ENCODE results near the gene SCRT2.

DNA sequence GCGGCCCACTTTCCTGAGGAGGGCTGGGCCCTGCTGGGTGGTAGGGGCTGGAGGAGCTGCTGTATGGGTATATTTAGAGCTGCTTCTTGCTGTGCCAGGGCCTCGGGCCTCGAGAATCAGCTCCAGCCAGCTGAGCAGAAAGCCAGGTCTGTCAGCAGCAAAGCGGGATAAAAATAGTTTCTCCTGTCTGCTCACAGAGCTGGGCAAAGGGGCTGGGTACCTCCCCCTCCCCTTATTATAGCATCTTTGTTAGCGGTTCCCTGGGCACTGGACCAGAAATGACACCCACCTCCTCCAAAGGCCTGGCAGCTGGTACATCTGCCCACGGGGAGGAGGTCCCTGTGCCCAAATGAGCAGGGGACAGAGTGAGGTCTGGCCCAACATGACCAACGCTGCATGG, 6.0 kb downstream of the SCRT2 start:
- TF ChIP-seq, protein P1, sequence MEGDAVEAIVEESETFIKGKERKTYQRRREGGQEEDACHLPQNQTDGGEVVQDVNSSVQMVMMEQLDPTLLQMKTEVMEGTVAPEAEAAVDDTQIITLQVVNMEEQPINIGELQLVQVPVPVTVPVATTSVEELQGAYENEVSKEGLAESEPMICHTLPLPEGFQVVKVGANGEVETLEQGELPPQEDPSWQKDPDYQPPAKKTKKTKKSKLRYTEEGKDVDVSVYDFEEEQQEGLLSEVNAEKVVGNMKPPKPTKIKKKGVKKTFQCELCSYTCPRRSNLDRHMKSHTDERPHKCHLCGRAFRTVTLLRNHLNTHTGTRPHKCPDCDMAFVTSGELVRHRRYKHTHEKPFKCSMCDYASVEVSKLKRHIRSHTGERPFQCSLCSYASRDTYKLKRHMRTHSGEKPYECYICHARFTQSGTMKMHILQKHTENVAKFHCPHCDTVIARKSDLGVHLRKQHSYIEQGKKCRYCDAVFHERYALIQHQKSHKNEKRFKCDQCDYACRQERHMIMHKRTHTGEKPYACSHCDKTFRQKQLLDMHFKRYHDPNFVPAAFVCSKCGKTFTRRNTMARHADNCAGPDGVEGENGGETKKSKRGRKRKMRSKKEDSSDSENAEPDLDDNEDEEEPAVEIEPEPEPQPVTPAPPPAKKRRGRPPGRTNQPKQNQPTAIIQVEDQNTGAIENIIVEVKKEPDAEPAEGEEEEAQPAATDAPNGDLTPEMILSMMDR (IDR thresholded peaks at IDR 0.05; ENCODE audit: low read depth, low read length, poor library complexity, severe bottlenecking): no peak
- no peak for TF ChIP-seq EZH2phosphoT487 (IDR thresholded peaks at IDR 0.05; ENCODE audit: borderline replicate concordance, low read length)
